Breast epithelium (tissue), 4 donors: ENCODE data around the gene RHNO1. TPM values are rescaled to one million over a fixed set of nuclear protein-coding genes. Genes with fewer than 3 reads are reported as not detected.

Source experiments
- DNase-seq, 2 donors: peaks; one replicate each; pipeline ENCODE4 v3.0.0-alpha.2; 2019; ENCODE audit warnings: low spot score in 2 of 2
- H3K27ac ChIP-seq, 2 donors: fragments of 200-600 bp; sonication (generic) in 1 of 2; one replicate each; pipeline ENCODE4 v1.5.1; 2016 to 2019; ENCODE audit warnings: mild to moderate bottlenecking in 1 of 2
- H3K27me3 ChIP-seq, 2 donors: fragments of 200-600 bp; sonication (generic) in 1 of 2; one replicate each; pipeline versions ENCODE4 v1.5.1 to v1.6.0; 2017 to 2019; ENCODE audit warnings: control low read depth in 1 of 2, mild to moderate bottlenecking in 1 of 2
- H3K36me3 ChIP-seq: fragments of 200-600 bp; one replicate; pipeline ENCODE4 v1.5.1; 2019
- H3K4me1 ChIP-seq, 2 donors: fragments of 200-600 bp; sonication (generic); one replicate each; pipeline ENCODE4 v1.5.1; 2016 to 2019; ENCODE audit warnings: control low read depth in 1 of 2
- H3K4me3 ChIP-seq, 3 donors: fragments of 200-600 bp; sonication (generic); 1 replicate in 2 of 3; 2 replicates in 1 of 3; pipeline ENCODE4 v1.5.1; 2016 to 2019; ENCODE audit warnings: mild to moderate bottlenecking in 3 of 3, moderate library complexity in 2 of 3
- H3K9me3 ChIP-seq, 2 donors: fragments of 200-600 bp; sonication (generic) in 1 of 2; one replicate each; pipeline ENCODE4 v1.5.1; 2016 to 2019; ENCODE audit warnings: control low read depth in 1 of 2
- CTCF ChIP-seq, 3 donors: fragments of 450-650 bp; IDR thresholded peaks; one replicate each; pipeline ENCODE4 v1.5.1; 2016 to 2017; ENCODE audit warnings: antibody characterized with exemption in 3 of 3, mild to moderate bottlenecking in 3 of 3, moderate library complexity in 3 of 3
- POLR2A ChIP-seq: fragments of 450-650 bp; IDR thresholded peaks from one replicate; pipeline ENCODE4 v1.6.1; 2016; ENCODE audit warnings: antibody characterized with exemption, mild to moderate bottlenecking, moderate library complexity
- POLR2AphosphoS5 ChIP-seq, 3 donors: sonication (generic); formaldehyde crosslinking; IDR thresholded peaks; one replicate each; pipeline ENCODE4 v1.6.1; 2017; ENCODE audit warnings: antibody characterized with exemption in 3 of 3
- intact Hi-C: fragments of 100-400 bp; cut with DNase I; formaldehyde crosslinking; loops from one replicate; pipeline ENCODE4 v1.15.1; 2023; ENCODE audit warnings: low total_unique reads
- total RNA-seq, 3 donors: library from RNA; depleted of rRNA; stranded (reverse); fragments of >200 nt; gene quantifications; one replicate each; pipeline ENCODE4 v1.1.0, GENCODE V29; 2016

Gene RHNO1
- total RNA-seq, 3 donors from 2014 or later: 4.3 to 18.4 (median 15.7) TPM

DNA sequence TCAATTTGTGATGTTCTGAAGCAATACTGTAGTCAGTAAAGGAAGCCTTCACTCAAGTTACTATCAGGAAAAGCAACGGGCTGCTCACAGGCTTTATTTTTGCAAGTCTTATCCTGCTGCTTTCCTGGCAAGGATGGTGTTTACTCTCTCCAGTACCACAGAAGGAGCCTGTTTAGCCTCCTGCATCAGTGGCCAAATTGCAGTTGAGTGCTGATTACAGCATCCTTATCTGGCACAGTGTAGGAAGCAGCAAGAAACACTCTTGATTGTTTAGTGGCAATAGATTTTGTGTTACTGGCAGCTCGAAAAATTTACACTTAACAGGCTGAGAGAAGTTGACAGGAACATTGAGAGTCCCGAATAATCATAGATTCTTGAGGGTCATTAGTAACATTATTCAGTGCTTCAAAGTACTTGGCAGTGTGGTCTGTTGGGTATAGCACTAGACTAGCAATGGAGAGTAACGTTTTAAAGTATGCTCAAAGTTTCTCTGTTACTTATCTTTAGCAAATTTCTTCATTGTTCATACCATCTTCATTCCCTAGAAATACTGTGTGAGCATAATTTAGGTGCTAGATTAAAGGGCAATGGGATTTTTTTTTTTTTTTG is 25.4 kb downstream of the RHNO1 start:
- no peaks in the 10 kb centered on the region for H3K4me1 ChIP-seq
- no peak for DNase-seq
- no peaks in the 10 kb centered on the region for H3K36me3 ChIP-seq
- H3K9me3 ChIP-seq: no peaks in the 10 kb centered on the region
- peak in 1 of 3 donors; percentile 84 for TF ChIP-seq POLR2AphosphoS5 (IDR thresholded peaks at IDR 0.05)
- TF ChIP-seq CTCF (IDR thresholded peaks at IDR 0.05): no peak
- TF ChIP-seq POLR2A: no peak
- intact Hi-C loops: no loop called here
- no peak overlapping the region for H3K27ac ChIP-seq
- no peak overlapping the region for H3K4me3 ChIP-seq
- H3K27me3 ChIP-seq: no peaks in the 10 kb centered on the region

DNA sequence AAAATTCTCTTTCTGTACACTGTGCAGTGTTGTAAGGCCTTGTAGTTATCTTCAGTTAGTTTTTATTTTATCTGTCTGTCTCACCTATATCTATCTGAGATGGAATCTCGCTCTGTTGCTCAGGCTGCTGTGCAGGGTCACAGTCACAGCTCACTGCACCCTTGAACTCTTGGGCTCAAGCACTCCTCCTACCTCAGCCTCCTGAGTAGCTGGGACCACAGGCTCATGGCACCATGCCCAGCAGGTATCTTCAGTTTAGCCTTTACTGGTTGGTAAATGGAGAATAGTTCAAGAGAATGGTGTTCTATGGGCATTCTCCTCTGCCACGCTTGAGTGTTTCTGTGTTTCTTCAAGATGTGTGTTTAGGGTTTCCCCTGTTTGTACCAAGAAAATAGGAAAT is 27.2 kb downstream of the RHNO1 start:
- H3K36me3 ChIP-seq: no peaks in the 10 kb centered on the region
- H3K4me3 ChIP-seq: no peak overlapping the region
- intact Hi-C loops: no loop called here
- DNase-seq: no peak
- TF ChIP-seq POLR2A (no peak), POLR2AphosphoS5 (IDR thresholded peaks at IDR 0.05) (no peak), CTCF (IDR thresholded peaks at IDR 0.05) (no peak)
- H3K4me1 ChIP-seq: no peaks in the 10 kb centered on the region
- no peaks in the 10 kb centered on the region for H3K27me3 ChIP-seq
- H3K9me3 ChIP-seq: no peaks in the 10 kb centered on the region
- H3K27ac ChIP-seq: no peak overlapping the region

- DNase-seq: no peak
- intact Hi-C loops: no loop called here
- no peaks in the 10 kb centered on the region for H3K27me3 ChIP-seq
- no peaks in the 10 kb centered on the region for H3K36me3 ChIP-seq
- no peak overlapping the region for H3K4me3 ChIP-seq
- H3K27ac ChIP-seq: no peak overlapping the region
- no peaks in the 10 kb centered on the region for H3K4me1 ChIP-seq
- H3K9me3 ChIP-seq: no peaks in the 10 kb centered on the region
- TF ChIP-seq POLR2A (no peak), POLR2AphosphoS5 (IDR thresholded peaks at IDR 0.05) (no peak), CTCF (IDR thresholded peaks at IDR 0.05) (no peak)
These were observed 35.2 kb downstream of the RHNO1 start for GRCh38 chr12:2912216-2912575.

DNA sequence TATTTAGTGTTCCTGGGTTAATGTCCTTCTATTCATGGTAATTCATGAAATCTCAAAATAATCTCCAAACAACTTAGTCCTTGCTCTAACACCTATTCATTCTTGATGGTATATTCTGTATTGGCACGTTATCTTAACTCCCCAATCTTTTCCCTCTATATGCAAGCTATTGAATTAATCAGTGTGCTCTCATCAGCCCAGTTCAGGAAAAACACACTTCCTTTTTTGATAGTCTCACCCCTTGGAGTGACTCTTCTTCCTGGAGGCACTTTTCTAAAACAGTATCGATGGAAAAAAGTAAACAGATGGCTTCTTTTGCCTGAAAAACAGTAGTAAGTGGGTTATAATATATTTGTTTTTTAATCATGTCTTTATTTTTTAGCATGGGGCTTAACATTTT is 42.2 kb downstream of the RHNO1 start:
- TF ChIP-seq CTCF (IDR thresholded peaks at IDR 0.05) (no peak), POLR2AphosphoS5 (IDR thresholded peaks at IDR 0.05) (no peak), POLR2A (no peak)
- Histone ChIP-seq H3K36me3 (no peaks in the 10 kb centered on the region), H3K27me3 (no peaks in the 10 kb centered on the region), H3K9me3 (no peaks in the 10 kb centered on the region), H3K4me1 (no peaks in the 10 kb centered on the region), H3K4me3 (no peak overlapping the region), H3K27ac (no peak overlapping the region)
- intact Hi-C loops: no loop called here
- no peak for DNase-seq

DNA sequence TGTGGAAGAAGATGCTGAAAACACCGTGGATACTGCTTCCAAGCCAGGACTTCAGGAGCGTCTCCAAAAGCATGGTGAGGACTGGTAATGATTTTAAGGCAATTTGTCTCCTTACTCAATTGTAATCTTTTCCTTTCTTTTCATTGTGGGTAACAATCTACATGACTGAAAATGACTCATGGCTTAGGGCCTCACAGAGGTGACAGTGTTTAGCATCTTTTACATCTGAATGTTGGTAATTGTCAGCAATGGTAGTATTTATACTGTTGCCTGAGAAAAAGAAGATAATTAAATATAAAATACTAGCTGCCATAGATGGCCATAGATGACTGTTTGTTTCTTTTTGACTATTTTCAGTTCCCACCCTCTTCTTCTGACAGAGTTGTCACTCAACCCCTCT is 45.3 kb downstream of the RHNO1 start:
- DNase-seq: no peak
- TF ChIP-seq CTCF (IDR thresholded peaks at IDR 0.05) (no peak), POLR2A (no peak), POLR2AphosphoS5 (IDR thresholded peaks at IDR 0.05) (no peak)
- no peak overlapping the region for H3K27ac ChIP-seq
- no peaks in the 10 kb centered on the region for H3K27me3 ChIP-seq
- no peaks in the 10 kb centered on the region for H3K4me1 ChIP-seq
- no peaks in the 10 kb centered on the region for H3K36me3 ChIP-seq
- intact Hi-C loops: no loop called here
- no peak overlapping the region for H3K4me3 ChIP-seq
- no peaks in the 10 kb centered on the region for H3K9me3 ChIP-seq
